ENCODE results near the gene SIGLEC12. TPM values are rescaled to one million over a fixed set of nuclear protein-coding genes. Genes with fewer than 3 reads are reported as not detected.

Gene SIGLEC12
- not detected in 2 replicates for total RNA-seq (2016; rRNA removed; fragmentation: Illumina TruSeq; extraction: Trizol)
- not detected in 2 replicates for total RNA-seq (2016; cell fraction: cytosol; rRNA removed; fragmentation: Illumina TruSeq; extraction: Trizol; ENCODE audit: low read depth)
- total RNA-seq (2016; cell fraction: insoluble cytoplasmic fraction; rRNA removed; fragmentation: Illumina TruSeq; extraction: Trizol) = not detected in 2 replicates
- not detected in 2 replicates for total RNA-seq (2016; cell fraction: membrane; rRNA removed; fragmentation: Illumina TruSeq; extraction: Trizol)
- not detected in 2 replicates for total RNA-seq (2016; cell fraction: nucleus; rRNA removed; fragmentation: Illumina TruSeq; extraction: Trizol)
- not detected in 2 replicates for polyA plus RNA-seq (2011; rRNA removed)
- polyA plus RNA-seq (2011; cell fraction: cytosol; rRNA removed) = not detected in 2 replicates
- polyA plus RNA-seq (2011; cell fraction: nucleus; rRNA removed) = not detected in 2 replicates
- polyA plus RNA-seq (2012) = not detected in 2 replicates
- not detected in 2 replicates for polyA plus RNA-seq (2016; cell fraction: cytosol; fragmentation: Illumina TruSeq; extraction: Trizol; ENCODE audit: low read depth)
- polyA plus RNA-seq (2016; cell fraction: insoluble cytoplasmic fraction; fragmentation: Illumina TruSeq; extraction: Trizol; ENCODE audit: low read depth) = not detected in 2 replicates
- polyA plus RNA-seq (2016; cell fraction: membrane; fragmentation: Illumina TruSeq; extraction: Trizol; ENCODE audit: low read depth) = not detected in 2 replicates
- not detected in 2 replicates for polyA plus RNA-seq (2016; cell fraction: nucleus; fragmentation: Illumina TruSeq; extraction: Trizol; ENCODE audit: insufficient read depth, low read depth)
- polyA minus RNA-seq (2011; rRNA and poly(A)+ RNA removed; ENCODE audit: low replicate concordance) = not detected in 2 replicates
- not detected in 2 replicates for polyA minus RNA-seq (2011; cell fraction: cytosol; rRNA and poly(A)+ RNA removed)
- polyA minus RNA-seq (2011; cell fraction: nucleus; rRNA and poly(A)+ RNA removed) = not detected in 2 replicates
- Bru-seq, nascent RNA = not detected
- BruChase-seq, experiment 1, labeled RNA remaining after a 6-hour chase = not detected
- BruChase-seq, experiment 2, labeled RNA remaining after a 2-hour chase = not detected
- long read RNA-seq, experiment 1 = 0 reads
- long read RNA-seq, experiment 2 = 0 reads

GRCh38 chr19:51501594-51502263, at the start of gene SIGLEC12:
Gene SIGLEC12 (minus strand): TSS chr19:51501800. CDS start chr19:51501733, 67 bp downstream.
- no peak within 1 kb of the TSS for H3K27ac ChIP-seq (ENCODE audit: extremely low read length, insufficient read depth, low read length)
- H3K27me3 ChIP-seq (ENCODE audit: control insufficient read depth in 1 of 2, insufficient read depth in 2 of 2, low read length in 2 of 2) = peaks cover 0 to 7% of the 10 kb centered on the region in 2 experiments; a peak in 1 of 5 replicates
- no peak within 1 kb of the TSS for H3K4me2 ChIP-seq (ENCODE audit: low read depth, low read length)
- no peak for ATAC-seq
- FAIRE-seq = no peak
- no peak for DNase-seq (ENCODE audit: low spot score)
- no peak within 1 kb of the TSS for H2AFZ ChIP-seq (ENCODE audit: low read length)
- intact Hi-C loops (cut with micrococcal nuclease; ENCODE audit: unreplicated experiment) = no loop called here
- H3K4me1 ChIP-seq (ENCODE audit: insufficient read depth, low read length) = no peaks in the 10 kb centered on the region
- H3K36me3 ChIP-seq (replicated peaks in 1 of 2; ENCODE audit: control insufficient read depth in 1 of 2, insufficient read depth in 2 of 2, low read length in 2 of 2) = no peaks in the 10 kb centered on the region
- BruUV-seq (replicated peaks) = no TSS peak
- no peaks in the 10 kb centered on the region for H3K9me3 ChIP-seq (ENCODE audit: low read length)
- in situ Hi-C loops (cut with HindIII; ENCODE audit: extremely low pct_ligation_motif_present, low pct_unique_long_range_greater_than_20kb) = no loop called here
- no peak within 1 kb of the TSS for H3K4me3 ChIP-seq (replicated peaks in 1 of 3; ENCODE audit: insufficient read depth in 1 of 3, low read depth in 2 of 3, low read length in 3 of 3)
- no peaks in the 10 kb centered on the region for H4K20me1 ChIP-seq (ENCODE audit: insufficient read depth, low read length)
- POLR2A ChIA-PET = no interaction called here
- H3K9ac ChIP-seq (ENCODE audit: insufficient read depth, low read depth, low read length) = no peak within 1 kb of the TSS
- CTCF ChIA-PET (ENCODE audit: low intra/inter-chr PET ratio, low total read pairs) = no interaction called here
- 0% methylated on average over 2 of the region's 12 CpGs for WGBS (ENCODE audit: low lambda C conversion rate)
- TF ChIP-seq ZFYVE20 (CRISPR knock-in tag; IDR thresholded peaks at IDR 0.05; ENCODE audit: borderline replicate concordance, low read depth) (no peak), ZNF530 (CRISPR knock-in tag; IDR thresholded peaks at IDR 0.05; ENCODE audit: low read depth) (no peak), NCOA2 (CRISPR knock-in tag; IDR thresholded peaks at IDR 0.05) (no peak), NBN (conservative IDR thresholded peaks at IDR 0.05) (no peak), ZNF577 (CRISPR knock-in tag; IDR thresholded peaks at IDR 0.05; ENCODE audit: borderline replicate concordance, low read depth) (no peak), ZFY (CRISPR knock-in tag; IDR thresholded peaks at IDR 0.05) (no peak)
- no peaks in the 10 kb centered on the region for H3K79me2 ChIP-seq (ENCODE audit: insufficient read depth, low read length)

Data from HepG2 (cell line).